Activated CD4-positive, alpha-beta T cell treated with anti-CD3 and anti-CD28 coated beads, Interleukin-2, amount 10 ng/mL, durations not matched to agents 7 days and 5 days (primary cell): ENCODE results near the gene CYB5D1. TPM values are rescaled to one million over a fixed set of nuclear protein-coding genes. Genes with fewer than 3 reads are reported as not detected.

Experiments
- CTCF ChIA-PET: fragments of 350-600 bp; sonication (Branson Sonifier 250); formaldehyde crosslinking; loops from one replicate; lab custom pipeline; 2021; ENCODE audit warnings: antibody characterized with exemption; lab: Charles Lee
- POLR2A ChIA-PET: fragments of 350-600 bp; sonication (Branson Sonifier 250); formaldehyde crosslinking; loops from one replicate; lab custom pipeline; 2021; ENCODE audit warnings: antibody characterized with exemption; lab: Charles Lee
- DNase-seq: peaks from one replicate; pipeline ENCODE4 v3.0.0-alpha.2; 2020
- H3K27ac Mint-ChIP-seq: one replicate; pipeline ENCODE4 v1.8.0; 2021; ENCODE audit warnings: mild to moderate bottlenecking, moderate library complexity, mixed read lengths
- H3K27me3 Mint-ChIP-seq: one replicate; pipeline ENCODE4 v1.8.0; 2021; ENCODE audit warnings: mixed read lengths
- H3K36me3 Mint-ChIP-seq: one replicate; pipeline ENCODE4 v1.8.0; 2021; ENCODE audit warnings: low read depth, mixed read lengths
- H3K4me1 Mint-ChIP-seq: one replicate; pipeline ENCODE4 v1.8.0; 2021; ENCODE audit warnings: mixed read lengths
- H3K4me3 Mint-ChIP-seq: one replicate; pipeline ENCODE4 v1.8.0; 2021; ENCODE audit warnings: mild to moderate bottlenecking, moderate library complexity, mixed read lengths
- H3K9me3 Mint-ChIP-seq: one replicate; pipeline ENCODE4 v1.8.0; 2021; ENCODE audit warnings: mixed read lengths
- total RNA-seq, 2 experiments: library from RNA; stranded (reverse); gene quantifications; one replicate each; pipeline ENCODE4 v1.2.3, GENCODE V29; 2021

The CYB5D1 gene
- total RNA-seq, 2 experiments from 2014 or later, result 8.2 to 9.0 TPM

DNA sequence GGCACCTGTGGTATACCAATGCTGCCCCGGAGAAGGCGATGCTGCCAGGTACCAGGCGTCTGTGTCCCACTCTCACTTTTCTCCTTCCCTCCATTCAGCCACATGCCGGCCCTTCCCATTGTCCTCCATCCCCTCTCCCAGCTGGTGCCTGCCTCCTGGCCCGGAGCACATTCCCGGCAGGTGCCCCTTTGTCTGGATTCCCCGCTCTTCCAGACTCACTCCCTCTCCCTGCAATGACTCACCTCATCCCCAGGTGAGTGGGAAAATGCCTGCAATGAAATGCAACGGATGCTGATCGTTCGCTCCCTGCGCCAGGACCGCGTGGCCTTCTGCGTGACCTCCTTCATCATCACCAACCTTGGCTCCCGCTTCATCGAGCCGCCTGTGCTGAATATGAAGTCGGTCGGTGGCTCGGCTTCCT is 34.2 kb upstream of the CYB5D1 start:
- CTCF ChIA-PET, result interaction anchor here (0.6 to 1.4 kb wide), 8 partner anchors 9 to 178 kb away, joined by 3 to 4 read pairs (median 4); partner anchors contain the start of genes GUCY2D and KDM6B
- Mint-ChIP-seq H3K9me3 (no peaks in the 10 kb centered on the region), H3K4me3 (no peak overlapping the region), H3K36me3 (no peaks in the 10 kb centered on the region), H3K4me1 (no peaks in the 10 kb centered on the region), H3K27ac (no peak overlapping the region), H3K27me3 (peaks cover 8% of the 10 kb centered on the region)
- DNase-seq, result no peak
- POLR2A ChIA-PET, result no interaction called here

DNA sequence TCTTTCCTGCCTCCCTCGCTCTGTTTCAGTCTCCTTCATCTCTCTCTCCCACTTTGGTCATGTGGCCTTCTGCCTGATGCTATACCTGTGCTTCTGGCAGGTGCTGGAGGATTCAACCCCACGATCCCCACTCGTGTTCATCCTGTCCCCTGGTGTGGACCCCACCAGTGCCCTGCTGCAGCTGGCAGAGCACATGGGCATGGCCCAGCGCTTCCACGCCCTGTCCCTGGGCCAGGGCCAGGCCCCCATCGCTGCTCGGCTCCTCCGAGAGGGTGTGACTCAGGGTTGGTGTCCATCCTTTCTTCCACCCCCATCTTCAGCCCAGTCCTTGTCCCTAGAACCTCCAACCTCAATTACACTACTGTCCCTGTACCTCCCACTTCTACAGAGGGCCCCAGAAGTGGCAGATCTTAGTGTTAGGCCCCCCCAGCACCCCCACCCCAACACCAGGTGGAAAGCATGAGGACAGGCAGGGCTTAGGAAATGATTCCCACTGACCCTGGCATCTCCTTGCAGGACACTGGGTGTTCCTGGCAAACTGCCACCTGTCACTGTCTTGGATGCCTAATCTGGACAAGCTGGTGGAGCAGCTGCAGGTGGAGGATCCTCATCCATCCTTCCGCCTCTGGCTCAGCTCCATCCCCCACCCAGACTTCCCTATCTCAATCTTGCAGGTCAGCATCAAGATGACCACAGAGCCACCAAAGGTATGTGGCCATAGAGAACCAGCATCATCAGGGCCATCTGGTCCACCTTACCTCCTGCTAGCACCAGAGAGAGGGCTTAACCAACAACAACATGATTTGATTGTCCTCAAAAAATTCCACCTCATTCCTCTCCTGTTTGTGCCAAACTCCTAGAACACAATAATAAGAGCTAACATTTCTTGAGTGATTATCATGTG is 33.5 kb upstream of the CYB5D1 start:
- H3K4me3 Mint-ChIP-seq, result no peak overlapping the region
- peaks cover 10% of the 10 kb centered on the region for H3K27me3 Mint-ChIP-seq
- no peaks in the 10 kb centered on the region for H3K4me1 Mint-ChIP-seq
- DNase-seq, result no peak
- no peaks in the 10 kb centered on the region for H3K36me3 Mint-ChIP-seq
- H3K27ac Mint-ChIP-seq, result no peak overlapping the region
- H3K9me3 Mint-ChIP-seq, result no peaks in the 10 kb centered on the region
- ChIA-PET POLR2A (no interaction called here), CTCF (interaction anchor here (1.2 to 2.0 kb wide), 3 partner anchors 11 to 166 kb away, joined by 3 to 5 read pairs (median 3); partner anchors contain the start of gene NAA38)

DNA sequence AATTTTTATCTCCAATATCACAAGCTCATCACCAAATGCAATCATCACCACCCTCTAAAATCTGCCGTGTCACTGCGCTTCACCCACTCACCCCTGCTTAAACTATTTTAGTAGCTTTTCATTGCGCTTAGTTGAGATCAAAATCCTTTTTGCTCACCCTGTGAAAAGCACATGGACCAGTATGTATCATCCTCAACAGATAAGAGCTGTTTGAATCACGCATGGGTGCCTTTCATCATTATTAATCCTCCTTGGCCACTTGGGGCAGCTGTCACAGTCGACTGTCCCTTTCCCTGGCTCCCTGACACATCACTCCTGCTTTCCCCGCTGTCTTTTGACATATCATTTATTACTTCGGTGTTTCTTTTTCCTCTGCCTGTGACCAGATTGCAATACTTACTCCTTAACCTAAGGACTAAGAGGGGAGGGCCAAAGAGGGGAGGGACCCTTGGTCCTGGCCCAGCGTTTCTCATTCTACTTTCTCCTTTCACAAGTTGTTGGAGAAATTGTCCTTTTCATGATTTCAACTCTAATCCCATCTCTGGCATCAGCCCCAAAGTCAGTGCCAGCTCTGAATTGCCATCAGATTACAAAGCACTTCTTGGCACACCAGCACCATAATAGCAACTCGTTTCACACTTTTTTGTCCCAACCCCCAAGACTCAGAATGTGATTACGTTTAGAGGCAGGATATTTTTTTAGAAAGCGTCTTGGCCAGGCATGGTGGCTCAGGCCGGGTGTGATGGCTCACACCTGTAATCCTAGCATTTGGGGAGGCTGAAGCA is 32.4 kb upstream of the CYB5D1 start:
- no peaks in the 10 kb centered on the region for H3K36me3 Mint-ChIP-seq
- POLR2A ChIA-PET, result no interaction called here
- CTCF ChIA-PET, result interaction anchor here (0.6 to 2.0 kb wide), 6 partner anchors 8 to 165 kb away, joined by 3 to 5 read pairs (median 3); partner anchors contain the start of gene NAA38
- H3K27ac Mint-ChIP-seq, result no peak overlapping the region
- no peak overlapping the region for H3K4me3 Mint-ChIP-seq
- H3K4me1 Mint-ChIP-seq, result no peaks in the 10 kb centered on the region
- peaks cover 11% of the 10 kb centered on the region for H3K27me3 Mint-ChIP-seq
- H3K9me3 Mint-ChIP-seq, result no peaks in the 10 kb centered on the region
- no peak for DNase-seq

DNA sequence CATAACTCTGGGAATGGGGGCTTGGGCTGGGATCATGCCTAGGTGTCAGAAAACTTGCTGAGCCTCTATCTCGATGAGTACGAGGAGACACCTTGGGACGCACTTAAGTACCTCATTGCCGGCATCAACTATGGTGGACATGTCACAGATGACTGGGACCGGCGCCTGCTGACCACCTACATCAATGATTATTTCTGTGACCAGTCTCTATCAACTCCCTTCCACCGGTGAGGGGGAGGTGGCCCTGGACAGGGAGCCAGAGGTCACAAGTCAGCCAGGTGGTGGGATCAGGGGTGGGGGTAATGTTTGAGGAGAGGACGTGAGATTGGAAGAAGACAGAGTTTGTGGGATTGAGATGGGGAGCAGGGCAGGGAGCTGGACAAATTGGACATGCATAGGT is 27.2 kb upstream of the CYB5D1 start:
- Mint-ChIP-seq H3K27me3 (peaks cover 9% of the 10 kb centered on the region), H3K27ac (no peak overlapping the region), H3K4me3 (no peak overlapping the region), H3K36me3 (no peaks in the 10 kb centered on the region), H3K9me3 (no peaks in the 10 kb centered on the region), H3K4me1 (peaks cover 15% of the 10 kb centered on the region)
- POLR2A ChIA-PET, result no interaction called here
- no peak for DNase-seq
- CTCF ChIA-PET, result interaction anchor here (1.1 to 1.9 kb wide), 3 partner anchors 11 to 160 kb away, joined by 3 to 5 read pairs (median 4); no protein-coding TSS in a partner anchor

DNA sequence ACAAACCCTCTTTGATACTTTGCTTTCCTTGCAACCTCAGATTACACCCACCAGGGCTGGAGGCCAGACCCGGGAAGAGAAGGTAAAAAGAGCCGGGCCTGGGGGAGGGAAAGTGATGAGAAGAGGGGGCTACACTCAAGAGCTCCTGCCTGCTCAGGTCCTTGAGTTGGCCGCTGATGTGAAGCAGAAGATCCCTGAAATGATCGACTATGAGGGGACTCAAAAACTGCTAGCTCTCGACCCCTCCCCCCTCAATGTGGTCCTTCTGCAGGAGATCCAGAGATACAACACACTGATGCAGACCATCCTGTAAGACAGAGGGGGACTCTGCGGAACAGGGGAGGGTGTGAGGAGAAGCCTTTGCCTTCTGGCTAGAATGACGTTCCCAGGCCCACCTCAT is 26.6 kb upstream of the CYB5D1 start:
- peaks cover 19% of the 10 kb centered on the region for H3K4me1 Mint-ChIP-seq
- ChIA-PET POLR2A (no interaction called here), CTCF (interaction anchor here (0.9 to 1.5 kb wide), 4 partner anchors 14 to 159 kb away, joined by 3 to 4 read pairs (median 3); no protein-coding TSS in a partner anchor)

DNA sequence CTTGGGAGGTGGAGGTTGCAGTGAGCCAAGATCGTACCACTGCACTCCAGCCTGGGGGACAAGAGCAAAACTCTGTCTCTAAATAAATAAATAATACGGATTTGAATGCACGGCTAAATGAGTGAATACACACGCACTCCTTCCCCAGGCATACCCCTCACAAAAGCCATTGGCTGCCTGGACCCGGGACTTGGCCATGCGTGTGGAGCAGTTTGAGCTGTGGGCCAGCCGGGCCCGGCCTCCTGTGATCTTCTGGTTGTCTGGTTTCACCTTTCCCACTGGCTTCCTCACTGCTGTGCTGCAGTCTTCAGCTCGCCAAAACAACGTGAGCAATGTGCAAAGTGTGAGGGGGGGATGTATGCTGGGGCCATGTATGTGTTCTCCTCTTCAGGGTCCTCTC is 25.4 kb upstream of the CYB5D1 start:
- Mint-ChIP-seq H3K9me3 (no peaks in the 10 kb centered on the region), H3K36me3 (no peaks in the 10 kb centered on the region), H3K4me3 (no peak overlapping the region), H3K27ac (no peak overlapping the region), H3K4me1 (peaks cover 30% of the 10 kb centered on the region), H3K27me3 (peaks cover 8% of the 10 kb centered on the region)
- POLR2A ChIA-PET, result no interaction called here
- CTCF ChIA-PET, result interaction anchor here (0.6 to 2.3 kb wide), 8 partner anchors 9 to 158 kb away, joined by 3 to 6 read pairs (median 3); no protein-coding TSS in a partner anchor
- no peak for DNase-seq

More for the DNA sequence above, 26.6 kb upstream of the CYB5D1 start:
- DNase-seq, result no peak
- Mint-ChIP-seq H3K27me3 (peaks cover 8% of the 10 kb centered on the region), H3K27ac (no peak overlapping the region), H3K36me3 (no peaks in the 10 kb centered on the region), H3K9me3 (no peaks in the 10 kb centered on the region), H3K4me3 (no peak overlapping the region)

DNA sequence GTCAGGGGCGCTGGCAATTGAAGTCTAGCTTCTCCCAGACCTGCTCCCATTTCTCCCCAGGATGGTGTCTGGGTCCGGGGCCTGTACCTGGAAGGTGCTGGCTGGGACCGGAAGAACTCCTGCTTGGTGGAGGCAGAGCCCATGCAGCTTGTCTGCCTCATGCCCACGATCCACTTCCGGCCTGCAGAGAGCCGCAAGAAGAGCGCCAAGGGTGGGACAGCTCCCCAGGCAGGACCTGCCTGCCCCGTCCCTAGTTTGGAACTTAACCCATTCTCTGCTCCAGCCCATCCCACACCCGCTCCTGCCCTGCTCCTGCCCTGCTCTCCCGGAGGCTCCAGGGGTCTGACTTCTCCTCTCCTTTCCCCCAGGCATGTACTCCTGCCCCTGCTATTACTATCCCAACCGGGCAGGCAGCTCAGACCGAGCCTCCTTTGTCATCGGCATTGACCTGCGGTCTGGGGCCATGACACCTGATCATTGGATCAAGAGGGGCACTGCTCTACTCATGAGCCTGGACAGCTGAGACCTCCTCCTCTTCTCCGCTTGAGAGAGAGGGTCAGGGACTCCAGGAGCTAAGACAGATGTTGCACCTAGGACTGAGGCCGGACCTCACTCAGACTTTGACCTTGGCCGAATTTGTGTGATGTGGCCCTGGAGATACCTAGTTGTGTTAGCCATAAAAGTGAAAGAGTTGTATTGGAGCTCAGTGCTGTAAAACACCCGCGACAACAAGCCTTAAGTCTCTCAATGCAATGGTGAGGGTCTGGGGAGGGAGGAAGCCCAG is 24.6 kb upstream of the CYB5D1 start:
- H3K4me3 Mint-ChIP-seq, result peak overlapping the region; percentile 83
- H3K9me3 Mint-ChIP-seq, result no peaks in the 10 kb centered on the region
- H3K27ac Mint-ChIP-seq, result peak overlapping the region; percentile 78
- H3K27me3 Mint-ChIP-seq, result peaks cover 4% of the 10 kb centered on the region
- no peak for DNase-seq
- POLR2A ChIA-PET, result interaction anchor here (0.6 kb wide), 1 partner anchor 33 kb away, joined by 3 read pairs; no protein-coding TSS in a partner anchor
- CTCF ChIA-PET, result interaction anchor here (0.5 to 2.3 kb wide), 11 partner anchors 10 to 157 kb away, joined by 3 to 6 read pairs (median 3); partner anchors contain the start of gene NAA38
- H3K4me1 Mint-ChIP-seq, result peaks cover 35% of the 10 kb centered on the region
- no peaks in the 10 kb centered on the region for H3K36me3 Mint-ChIP-seq

DNA sequence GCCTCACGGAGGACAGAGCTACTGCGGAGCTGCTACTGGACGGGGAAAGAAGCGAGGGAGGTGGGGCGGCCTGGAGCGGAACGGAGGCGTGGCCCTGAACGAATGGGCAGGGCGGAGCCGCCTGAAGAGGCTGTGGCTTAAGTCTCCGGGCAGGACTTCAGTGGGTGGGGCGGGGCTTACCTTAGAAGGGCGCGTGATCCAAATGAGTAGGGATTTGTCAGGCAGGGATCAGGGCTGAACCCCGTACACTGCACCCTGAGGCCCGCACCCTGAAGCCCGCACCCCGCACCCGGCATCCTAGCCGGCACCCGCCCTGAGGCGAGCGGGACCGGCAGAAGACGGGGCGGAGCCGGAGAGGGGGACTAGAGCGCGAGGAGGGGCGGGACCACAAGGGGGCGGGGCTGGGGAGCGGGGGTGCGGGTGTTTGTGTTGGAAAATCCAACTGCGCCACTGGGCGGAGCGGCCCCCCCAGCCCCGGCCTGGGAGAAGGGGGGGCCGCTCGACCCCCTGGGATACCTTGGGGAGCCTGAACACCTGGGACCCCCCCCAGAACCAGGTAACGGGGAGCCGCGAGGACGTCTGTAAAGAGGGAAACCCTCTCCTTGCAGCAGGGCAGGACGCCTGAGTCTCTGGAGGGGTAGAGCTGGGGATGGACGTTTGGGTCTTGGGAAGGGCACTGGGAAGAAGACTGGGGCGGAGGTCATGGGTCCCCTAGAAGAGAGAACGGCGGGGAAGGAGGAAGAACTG is 23.8 kb upstream of the CYB5D1 start, which contains the start of gene KDM6B:
KDM6B (plus strand) TSS at position 423 of the 747 bp plus-strand sequence. CDS start 11,338 bp downstream, outside the sequence.
- ChIA-PET CTCF (interaction anchor here (0.7 to 2.3 kb wide), 12 partner anchors 9 to 156 kb away, joined by 3 to 19 read pairs (median 5); partner anchors contain the start of genes CHD3, CYB5D1 and NAA38), POLR2A (interaction anchor here (0.6 kb wide), 1 partner anchor 33 kb away, joined by 3 read pairs; no protein-coding TSS in a partner anchor)

DNA sequence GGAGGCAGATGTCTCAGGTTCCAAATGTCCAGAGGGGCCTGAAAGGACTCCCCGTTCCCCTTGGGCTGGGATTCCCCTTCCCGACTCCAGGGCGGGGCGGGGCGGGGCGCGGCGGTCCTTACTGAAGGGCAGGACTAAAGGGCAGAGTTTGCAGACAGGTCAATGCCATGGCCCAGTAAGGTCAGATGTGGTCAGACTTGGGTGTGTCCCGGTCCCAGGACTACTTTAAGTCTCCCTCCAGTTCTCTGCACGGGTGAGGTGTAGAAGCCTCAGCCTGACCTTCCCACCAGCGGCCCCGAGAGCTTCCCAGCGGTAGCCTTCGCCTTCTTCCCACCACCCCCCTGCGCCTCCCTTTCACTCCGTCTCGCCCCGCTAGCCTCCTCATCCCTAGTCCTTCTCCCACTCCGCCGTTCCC is 23.3 kb upstream of the CYB5D1 start:
- Mint-ChIP-seq H3K27ac (peak overlapping the region; percentile 91), H3K4me3 (peak overlapping the region; percentile 83), H3K9me3 (no peaks in the 10 kb centered on the region), H3K36me3 (no peaks in the 10 kb centered on the region), H3K4me1 (peaks cover 48% of the 10 kb centered on the region), H3K27me3 (peaks cover 1% of the 10 kb centered on the region)
- peak; percentile 43 for DNase-seq
- POLR2A ChIA-PET, result no interaction called here
- CTCF ChIA-PET, result interaction anchor here (0.6 to 2.3 kb wide), 17 partner anchors 9 to 162 kb away, joined by 3 to 19 read pairs (median 3); partner anchors contain the start of genes CHD3, CYB5D1 and NAA38

More for the DNA sequence above, 23.8 kb upstream of the CYB5D1 start, which contains the start of gene KDM6B:
- peak within 1 kb of the TSS; percentile 83 for H3K4me3 Mint-ChIP-seq
- H3K36me3 Mint-ChIP-seq, result no peaks in the 10 kb centered on the region
- DNase-seq, result peak; percentile 91
- H3K27me3 Mint-ChIP-seq, result peaks cover 4% of the 10 kb centered on the region
- no peaks in the 10 kb centered on the region for H3K9me3 Mint-ChIP-seq
- H3K4me1 Mint-ChIP-seq, result peaks cover 42% of the 10 kb centered on the region
- H3K27ac Mint-ChIP-seq, result peak within 1 kb of the TSS; percentile 91

DNA sequence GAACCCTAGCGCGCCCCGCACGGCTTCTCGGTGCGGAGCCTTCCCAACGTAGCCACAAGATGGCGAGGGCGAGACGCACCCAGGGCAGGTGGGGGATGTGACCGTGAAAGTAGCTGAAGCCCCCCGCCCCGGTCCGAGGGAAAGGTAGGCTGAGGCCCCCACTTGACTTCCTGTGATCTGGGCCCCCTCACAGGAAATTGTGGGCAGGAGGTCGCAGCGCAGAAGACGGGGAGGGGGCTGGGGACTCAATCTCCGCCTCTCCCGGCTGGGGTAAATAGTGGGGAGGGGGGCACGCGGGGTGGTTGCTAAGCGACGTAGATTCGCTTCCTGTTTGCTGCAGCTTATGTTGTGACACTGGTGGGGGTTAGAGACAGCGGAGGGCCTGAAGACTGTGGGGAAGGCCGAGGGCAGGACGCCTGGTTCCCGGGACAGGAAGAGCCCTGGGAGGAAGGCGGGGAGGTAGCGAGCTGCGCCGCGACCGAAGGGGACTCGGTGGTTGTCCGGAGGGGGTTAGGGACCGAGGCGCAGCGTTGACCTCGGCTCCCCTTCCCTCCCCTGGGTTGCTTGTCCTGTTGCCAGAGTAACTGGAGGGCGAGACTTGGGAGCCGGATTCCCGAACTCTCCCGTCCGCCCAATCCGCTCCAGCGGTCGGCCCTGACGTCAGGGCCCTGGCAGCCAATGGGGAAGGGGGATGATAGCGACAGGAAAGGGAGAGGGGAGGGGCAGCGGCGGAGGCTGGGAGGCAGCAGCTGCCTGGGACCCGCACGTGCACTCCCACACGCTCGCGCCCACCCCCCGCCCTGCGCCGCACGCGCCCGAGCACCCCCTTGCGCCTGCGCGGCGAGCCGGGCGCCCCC is 22.6 kb upstream of the CYB5D1 start:
- H3K27me3 Mint-ChIP-seq, result peaks cover 1% of the 10 kb centered on the region
- peaks cover 53% of the 10 kb centered on the region for H3K4me1 Mint-ChIP-seq
- H3K4me3 Mint-ChIP-seq, result peak overlapping the region; percentile 83
- peak overlapping the region; percentile 91 for H3K27ac Mint-ChIP-seq
- no peaks in the 10 kb centered on the region for H3K36me3 Mint-ChIP-seq
- H3K9me3 Mint-ChIP-seq, result no peaks in the 10 kb centered on the region
- peak; percentile 92 for DNase-seq
- ChIA-PET POLR2A (interaction anchor here (1.1 kb wide), 1 partner anchor 10 kb away, joined by 4 read pairs; no protein-coding TSS in a partner anchor), CTCF (interaction anchor here (0.6 to 2.3 kb wide), 18 partner anchors 8 to 222 kb away, joined by 3 to 19 read pairs (median 3); partner anchors contain the start of genes CHD3, CYB5D1 and NAA38)
